A673 (cell line): Measurements from ENCODE around the gene LDHB.

Source experiments
- EZH2 ChIP-seq: fragments of 200-600 bp; sonication (generic); IDR thresholded peaks from 2 replicates; pipeline ENCODE4 v1.6.1; 2017; ENCODE audit warnings: borderline replicate concordance, low read depth, mild to moderate bottlenecking, mixed read lengths, antibody characterized with exemption, low read length; ENCODE audit not compliant: poor library complexity, severe bottlenecking
- TF ChIP-seq, protein P1 (sequence below): fragments of 300-800, 200-600 bp; sonication (generic); conservative IDR thresholded peaks from 2 replicates; pipeline ENCODE4 v1.5.1; 2017; ENCODE audit warnings: low read depth, mild to moderate bottlenecking, antibody characterized with exemption, low read length, moderate library complexity, mixed read lengths

DNA sequence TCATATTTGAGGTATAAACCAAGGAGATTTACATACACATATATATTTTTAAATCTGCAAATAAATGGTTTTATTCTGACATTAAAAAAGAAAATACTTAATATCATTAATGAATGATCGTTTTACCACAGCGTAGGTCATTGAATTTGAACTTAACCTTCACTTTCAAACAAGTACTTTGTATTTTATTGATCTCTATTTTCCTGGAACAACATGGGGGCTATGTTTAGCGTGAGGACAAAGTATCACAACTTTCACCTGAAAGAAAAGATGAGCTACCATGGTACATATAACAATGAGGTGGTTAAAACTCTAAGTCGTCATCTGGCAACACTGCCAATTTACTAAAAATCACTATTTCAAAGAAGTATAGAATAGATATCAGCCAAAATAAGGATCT is 59.0 kb downstream of the LDHB start:
- TF ChIP-seq, protein P1, sequence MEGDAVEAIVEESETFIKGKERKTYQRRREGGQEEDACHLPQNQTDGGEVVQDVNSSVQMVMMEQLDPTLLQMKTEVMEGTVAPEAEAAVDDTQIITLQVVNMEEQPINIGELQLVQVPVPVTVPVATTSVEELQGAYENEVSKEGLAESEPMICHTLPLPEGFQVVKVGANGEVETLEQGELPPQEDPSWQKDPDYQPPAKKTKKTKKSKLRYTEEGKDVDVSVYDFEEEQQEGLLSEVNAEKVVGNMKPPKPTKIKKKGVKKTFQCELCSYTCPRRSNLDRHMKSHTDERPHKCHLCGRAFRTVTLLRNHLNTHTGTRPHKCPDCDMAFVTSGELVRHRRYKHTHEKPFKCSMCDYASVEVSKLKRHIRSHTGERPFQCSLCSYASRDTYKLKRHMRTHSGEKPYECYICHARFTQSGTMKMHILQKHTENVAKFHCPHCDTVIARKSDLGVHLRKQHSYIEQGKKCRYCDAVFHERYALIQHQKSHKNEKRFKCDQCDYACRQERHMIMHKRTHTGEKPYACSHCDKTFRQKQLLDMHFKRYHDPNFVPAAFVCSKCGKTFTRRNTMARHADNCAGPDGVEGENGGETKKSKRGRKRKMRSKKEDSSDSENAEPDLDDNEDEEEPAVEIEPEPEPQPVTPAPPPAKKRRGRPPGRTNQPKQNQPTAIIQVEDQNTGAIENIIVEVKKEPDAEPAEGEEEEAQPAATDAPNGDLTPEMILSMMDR: no peak
- TF ChIP-seq EZH2: no peak
